Measurements from ENCODE around the gene ARMH3.
A peak's percentile ranks its signal among the peaks of the same experiment; 100 is the strongest.

ARMH3 gene

GRCh38 chr10:101837748-101838147 is 218.2 kb downstream of the ARMH3 start:
- H3K4me3 ChIP-seq (ENCODE audit: low read depth, low read length) = no peak overlapping the region
- TF ChIP-seq, protein P1, sequence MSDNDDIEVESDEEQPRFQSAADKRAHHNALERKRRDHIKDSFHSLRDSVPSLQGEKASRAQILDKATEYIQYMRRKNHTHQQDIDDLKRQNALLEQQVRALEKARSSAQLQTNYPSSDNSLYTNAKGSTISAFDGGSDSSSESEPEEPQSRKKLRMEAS (IDR thresholded peaks at IDR 0.05; ENCODE audit: low read depth, low read length) = no peak
- TF ChIP-seq MYC (IDR thresholded peaks at IDR 0.05; ENCODE audit: low read depth, low read length) (no peak), POLR2A (IDR thresholded peaks at IDR 0.05; ENCODE audit: extremely low read depth, insufficient read length) (no peak), CTCF (IDR thresholded peaks at IDR 0.05; ENCODE audit: low read depth, low read length) (no peak)
- DNase-seq (ENCODE audit: low read depth) = no peak

GRCh38 chr10:101835362-101835761 is 220.6 kb downstream of the ARMH3 start:
- DNase-seq (ENCODE audit: low read depth) = no peak
- no peak overlapping the region for H3K4me3 ChIP-seq (ENCODE audit: low read depth, low read length)
- TF ChIP-seq CTCF (IDR thresholded peaks at IDR 0.05; ENCODE audit: low read depth, low read length) = no peak
- no peak for TF ChIP-seq MYC (IDR thresholded peaks at IDR 0.05; ENCODE audit: low read depth, low read length)
- no peak for TF ChIP-seq POLR2A (IDR thresholded peaks at IDR 0.05; ENCODE audit: extremely low read depth, insufficient read length)
- TF ChIP-seq, protein P1 (IDR thresholded peaks at IDR 0.05; ENCODE audit: low read depth, low read length) = no peak

DNA sequence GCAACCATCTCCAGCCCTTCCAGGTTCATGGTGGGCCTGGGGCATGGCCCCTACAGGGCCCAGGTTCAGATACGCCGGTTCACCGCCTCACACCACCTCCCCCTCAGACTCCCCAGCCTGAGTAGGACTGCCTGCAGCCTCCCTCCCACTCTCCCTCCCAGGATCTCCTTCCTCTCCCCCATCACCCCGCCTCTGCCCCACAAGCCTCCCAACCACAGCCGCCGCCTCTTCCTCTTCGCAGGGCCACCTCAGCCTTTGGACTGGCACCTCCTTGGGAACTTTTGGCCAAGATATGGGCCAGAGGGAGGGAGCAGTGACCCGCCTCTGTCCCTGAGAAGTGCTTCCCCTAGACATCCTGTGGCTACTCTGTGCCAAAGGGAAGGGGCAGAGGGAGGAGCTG is 221.6 kb downstream of the ARMH3 start:
- TF ChIP-seq POLR2A (IDR thresholded peaks at IDR 0.05; ENCODE audit: extremely low read depth, insufficient read length) (no peak), MYC (IDR thresholded peaks at IDR 0.05; ENCODE audit: low read depth, low read length) (no peak), CTCF (IDR thresholded peaks at IDR 0.05; ENCODE audit: low read depth, low read length) (no peak)
- TF ChIP-seq, protein P1 (IDR thresholded peaks at IDR 0.05; ENCODE audit: low read depth, low read length) = no peak
- H3K4me3 ChIP-seq (ENCODE audit: low read depth, low read length) = no peak overlapping the region
- DNase-seq (ENCODE audit: low read depth) = peak; percentile 86

DNA sequence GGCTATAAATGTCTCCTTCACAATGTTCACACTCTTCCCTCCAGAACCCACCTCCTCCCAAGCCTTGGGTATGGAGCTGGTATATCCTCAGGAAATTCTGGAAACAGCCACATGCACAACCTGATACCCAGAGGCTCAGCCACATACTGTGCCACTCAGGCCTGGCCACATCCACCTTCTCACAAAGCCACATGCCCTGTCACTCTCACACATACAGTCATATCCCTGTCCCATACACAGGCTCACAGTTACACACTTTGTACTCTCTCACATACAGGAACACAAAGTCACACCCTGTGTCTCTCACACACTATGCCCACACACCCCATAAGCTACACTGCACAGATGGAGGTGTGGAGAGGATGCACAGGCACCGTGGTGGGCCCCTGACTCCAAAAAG is 222.5 kb downstream of the ARMH3 start:
- TF ChIP-seq, protein P1 (IDR thresholded peaks at IDR 0.05; ENCODE audit: low read depth, low read length) = no peak
- no peak for TF ChIP-seq POLR2A (IDR thresholded peaks at IDR 0.05; ENCODE audit: extremely low read depth, insufficient read length)
- TF ChIP-seq CTCF (IDR thresholded peaks at IDR 0.05; ENCODE audit: low read depth, low read length) = no peak
- TF ChIP-seq MYC (IDR thresholded peaks at IDR 0.05; ENCODE audit: low read depth, low read length) = no peak
- H3K4me3 ChIP-seq (ENCODE audit: low read depth, low read length) = no peak overlapping the region
- no peak for DNase-seq (ENCODE audit: low read depth)

DNA sequence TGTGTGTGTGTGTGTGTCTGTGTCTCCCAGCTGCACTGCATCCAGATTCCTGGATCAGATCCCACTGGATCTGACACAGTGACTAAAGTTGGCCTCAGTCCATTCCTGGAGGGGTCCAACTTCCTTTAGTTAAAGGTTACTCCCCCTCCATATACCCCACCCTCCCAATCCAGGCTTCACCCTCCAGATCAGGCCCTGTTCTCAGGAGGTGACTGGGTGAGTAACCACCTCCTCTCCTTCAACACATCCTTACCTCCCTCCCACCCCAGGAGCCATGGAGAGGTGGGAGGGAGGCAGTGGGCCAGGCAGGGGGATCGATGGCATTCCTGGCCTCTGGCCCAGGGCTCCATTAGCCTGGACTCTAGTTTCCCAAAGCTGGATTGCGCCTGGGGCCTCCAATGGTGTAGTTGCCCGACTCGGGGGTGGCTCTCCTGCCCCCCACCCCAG is 223.6 kb downstream of the ARMH3 start:
- no peak for DNase-seq (ENCODE audit: low read depth)
- no peak for TF ChIP-seq CTCF (IDR thresholded peaks at IDR 0.05; ENCODE audit: low read depth, low read length)
- no peak for TF ChIP-seq POLR2A (IDR thresholded peaks at IDR 0.05; ENCODE audit: extremely low read depth, insufficient read length)
- TF ChIP-seq, protein P1 (IDR thresholded peaks at IDR 0.05; ENCODE audit: low read depth, low read length) = no peak
- TF ChIP-seq MYC (IDR thresholded peaks at IDR 0.05; ENCODE audit: low read depth, low read length) = no peak
- no peak overlapping the region for H3K4me3 ChIP-seq (ENCODE audit: low read depth, low read length)
